IMR-90 (cell line): ENCODE results near the gene SBF2. TPM values are rescaled to one million over a fixed set of nuclear protein-coding genes. Genes with fewer than 3 reads are reported as not detected.

Experiments used
- ATAC-seq: fragments of 200-7000 bp; cut with Tn5 transposase; 2 replicates; pipeline ENCODE4 v1.9.1; 2020; ENCODE audit warnings: low read depth, mild to moderate bottlenecking, moderate library complexity
- BruUV-seq: library from RNA; stranded (reverse); fragments of 400-500 nt; replicated peaks from 2 replicates; lab custom pipeline; 2021; lab: Mats Ljungman, UMichigan
- CTCF ChIA-PET: fragments of 300-600 bp; formaldehyde crosslinking; extraction: SDS; loops from one replicate; lab custom pipeline; 2021; ENCODE audit warnings: antibody characterized with exemption; lab: Yijun Ruan, JAX
- POLR2A ChIA-PET: fragments of 300-600 bp; sonication (Branson Sonifier 250); formaldehyde crosslinking; loops from one replicate; lab custom pipeline; 2022; ENCODE audit warnings: antibody characterized with exemption; ENCODE audit not compliant: unreplicated experiment; lab: Charles Lee
- DNase-seq: peaks from one replicate; pipeline ENCODE4 v3.0.0; 2013
- H2AFZ ChIP-seq: replicated peaks from 2 replicates; pipeline ENCODE3; 2013; ENCODE audit warnings: low read length, mild to moderate bottlenecking; ENCODE audit not compliant: poor library complexity
- H2AK5ac ChIP-seq: 2 replicates; pipeline ENCODE4 v1.6.1; 2013; ENCODE audit warnings: low read depth, low read length, inconsistent platforms
- H2AK9ac ChIP-seq: replicated peaks from 2 replicates; pipeline ENCODE3; 2013; ENCODE audit warnings: mild to moderate bottlenecking, low read depth, low read length, moderate library complexity; ENCODE audit not compliant: poor library complexity
- H2BK120ac ChIP-seq: 2 replicates; pipeline ENCODE4 v1.6.1; 2013; ENCODE audit warnings: low read depth, low read length, inconsistent platforms
- H2BK15ac ChIP-seq: 3 replicates; pipeline ENCODE4 v1.6.1; 2013; ENCODE audit warnings: low read depth, low read length, inconsistent platforms
- H2BK20ac ChIP-seq: 2 replicates; pipeline ENCODE4 v1.6.1; 2013; ENCODE audit warnings: low read depth, mild to moderate bottlenecking, inconsistent platforms, low read length, moderate library complexity
- H2BK5ac ChIP-seq: 2 replicates; pipeline ENCODE4 v1.6.1; 2013; ENCODE audit warnings: mild to moderate bottlenecking, low read depth, low read length, inconsistent platforms; ENCODE audit not compliant: poor library complexity, severe bottlenecking
- H3K14ac ChIP-seq: replicated peaks from 2 replicates; pipeline ENCODE4 v1.6.1; 2013; ENCODE audit warnings: low read depth, low read length, inconsistent platforms
- H3K18ac ChIP-seq: 2 replicates; pipeline ENCODE4 v1.6.1; 2013; ENCODE audit warnings: low read depth, low read length, control low read depth
- H3K23ac ChIP-seq: 2 replicates; pipeline ENCODE4 v1.6.1; 2013; ENCODE audit warnings: low read depth, low read length, inconsistent platforms
- H3K27ac ChIP-seq: 2 replicates; pipeline ENCODE4 v1.5.1; 2013; ENCODE audit warnings: mild to moderate bottlenecking, control low read depth, low read length; ENCODE audit not compliant: insufficient read depth
- H3K27me3 ChIP-seq: 2 replicates; pipeline ENCODE4 v1.6.1; 2013; ENCODE audit warnings: low read length; ENCODE audit not compliant: control insufficient read depth, insufficient read depth
- H3K36me3 ChIP-seq: 2 replicates; pipeline ENCODE4 v1.6.1; 2013; ENCODE audit warnings: low read length, mixed read lengths; ENCODE audit not compliant: control insufficient read depth, insufficient read depth
- H3K4ac ChIP-seq: 2 replicates; pipeline ENCODE4 v1.6.1; 2013; ENCODE audit warnings: low read depth, low read length, inconsistent platforms
- H3K4me1 ChIP-seq: 2 replicates; pipeline ENCODE4 v1.6.1; 2013; ENCODE audit warnings: low read length, mixed read lengths; ENCODE audit not compliant: control insufficient read depth, insufficient read depth
- H3K4me2 ChIP-seq: 2 replicates; pipeline ENCODE4 v1.6.1; 2013; ENCODE audit warnings: low read depth, mild to moderate bottlenecking, control low read depth, low read length, moderate library complexity
- H3K4me3 ChIP-seq: 2 replicates; pipeline ENCODE4 v1.5.1; 2013; ENCODE audit warnings: low read depth, mild to moderate bottlenecking, control low read depth, low read length, moderate library complexity; ENCODE audit not compliant: insufficient read depth
- H3K56ac ChIP-seq: 2 replicates; pipeline ENCODE4 v1.6.1; 2013; ENCODE audit warnings: low read length, inconsistent platforms; ENCODE audit not compliant: insufficient read depth; ENCODE audit errors: extremely low read depth
- H3K79me1 ChIP-seq, 2 experiments: 2 replicates each; pipeline ENCODE4 v1.6.1; 2013; ENCODE audit warnings: low read length in 2 of 2, inconsistent platforms in 1 of 2, low read depth in 1 of 2
- H3K9ac ChIP-seq: 2 replicates; pipeline ENCODE4 v1.6.1; 2013; ENCODE audit warnings: low read depth, low read length, control low read depth
- H3K9me1 ChIP-seq: 2 replicates; pipeline ENCODE4 v1.6.1; 2013; ENCODE audit warnings: low read length, inconsistent platforms; ENCODE audit not compliant: insufficient read depth
- H3K9me3 ChIP-seq: 2 replicates; pipeline ENCODE4 v1.6.1; 2013; ENCODE audit warnings: low read length; ENCODE audit not compliant: control insufficient read depth, insufficient read depth
- H4K20me1 ChIP-seq: 2 replicates; pipeline ENCODE4 v1.6.1; 2013; ENCODE audit warnings: low read length, inconsistent platforms; ENCODE audit not compliant: insufficient read depth
- H4K5ac ChIP-seq: 2 replicates; pipeline ENCODE4 v1.6.1; 2013; ENCODE audit warnings: mild to moderate bottlenecking, low read depth, low read length, control low read depth
- H4K8ac ChIP-seq, 2 experiments: 2 replicates each; pipeline ENCODE4 v1.6.1; 2013; ENCODE audit warnings: low read depth in 2 of 2, low read length in 2 of 2, control low read depth in 1 of 2, inconsistent platforms in 1 of 2
- H4K91ac ChIP-seq: 2 replicates; pipeline ENCODE4 v1.6.1; 2013; ENCODE audit warnings: low read depth, low read length, inconsistent platforms; ENCODE audit not compliant: insufficient read depth
- NFE2L2 ChIP-seq: fragments of 150-350 bp; IDR thresholded peaks from 2 replicates; pipeline ENCODE4 v1.6.1; 2016; ENCODE audit warnings: low read depth, mild to moderate bottlenecking, low read length
- WGBS, 2 experiments: methylation state at CpG; one replicate each; pipeline versions ENCODE4 v1.1.5 to v1.1.7; 2013; ENCODE audit warnings: missing lambda C conversion rate in 2 of 2; ENCODE audit not compliant: insufficient read length in 1 of 2; ENCODE audit errors: extremely low coverage in 2 of 2; 5-methylcytosine and 5-hydroxymethylcytosine counted together
- dilution Hi-C: fragments of 300-500 bp; cut with HindIII; formaldehyde crosslinking; loops from one replicate; pipeline ENCODE4 v1.14.3; 2018; ENCODE audit warnings: low sequenced_read_pairs; ENCODE audit not compliant: unreplicated experiment
- in situ Hi-C: fragments of 300-500 bp; cut with MboI; formaldehyde crosslinking; loops from 3 replicates; pipeline ENCODE4 v1.14.3; 2019; ENCODE audit warnings: low sequenced_read_pairs, inconsistent platforms, mixed read lengths
- intact Hi-C: fragments of 100-400 bp; cut with micrococcal nuclease; formaldehyde crosslinking; loops from 2 replicates; pipeline ENCODE4 v1.10.0; 2022
- polyA plus RNA-seq, 3 experiments: library from polyadenylated mRNA; depleted of rRNA; stranded (reverse); fragments of >200 nt; gene quantifications; 2 replicates each; pipeline ENCODE4 v1.2.3, GENCODE V29; 2012; ENCODE audit warnings: low replicate concordance in 1 of 3
- total RNA-seq: library from RNA; depleted of rRNA; stranded (reverse); fragments of >200 nt; gene quantifications from 2 replicates; pipeline ENCODE4 v1.2.3, GENCODE V29; 2012

Gene SBF2
- total and polyA plus RNA-seq, 2 of the 4 experiments (the other 2 are of a cell fraction): 23.8 to 51.8 TPM

DNA sequence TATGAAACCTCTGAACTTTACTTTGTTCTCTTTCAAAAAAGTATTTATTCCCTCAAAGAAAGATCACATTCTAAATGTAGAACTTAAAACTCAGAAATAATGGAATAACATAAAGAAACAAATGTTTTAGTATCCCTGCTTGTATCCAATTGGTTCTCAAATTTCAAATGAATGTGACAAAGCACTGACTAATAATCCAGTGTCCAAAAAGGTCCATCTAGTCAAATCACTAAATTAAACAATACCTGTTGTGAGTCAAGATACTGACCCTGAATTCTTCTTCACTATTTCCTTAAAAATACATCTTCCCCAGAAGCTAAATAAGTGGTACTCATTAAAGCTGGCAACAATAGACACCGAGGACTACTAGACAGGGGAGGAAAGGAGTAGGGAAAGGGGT lies 313.1 kb downstream of the SBF2 start:
- peak overlapping the region; percentile 69; the same call in 1 of the 2 replicates for H4K91ac ChIP-seq
- ChIA-PET CTCF (no interaction called here), POLR2A (no interaction called here)
- H3K9me3 ChIP-seq: peaks cover 3% of the 10 kb centered on the region; the same call in 1 of the 2 replicates
- ATAC-seq: no peak
- DNase-seq: no peak
- TF ChIP-seq NFE2L2: no peak
- H3K4ac ChIP-seq: peak overlapping the region; percentile 69; the same call in 1 of the 2 replicates
- no peak overlapping the region for H3K9ac ChIP-seq
- no peak overlapping the region for H2AK9ac ChIP-seq
- H4K8ac ChIP-seq: peak overlapping the region in 1 of 2 experiments; percentile 67; a peak in 2 of 4 replicates
- H4K5ac ChIP-seq: peak overlapping the region; percentile 54; the same call in 1 of the 2 replicates
- no peak overlapping the region for H3K4me2 ChIP-seq
- intact Hi-C loops: no loop called here
- H2AFZ ChIP-seq: no peak overlapping the region
- peak overlapping the region; percentile 60; the same call in 1 of the 2 replicates for H3K18ac ChIP-seq
- H3K14ac ChIP-seq: peak overlapping the region; percentile 79
- WGBS, 2 experiments: no CpG with 5 or more reads among the region's 1 CpG
- H3K9me1 ChIP-seq: peaks cover 3% of the 10 kb centered on the region; the same call in 1 of the 2 replicates
- H3K79me1 ChIP-seq: peaks cover 3 to 36% of the 10 kb centered on the region in 2 experiments; a peak in 3 of 4 replicates
- H2BK15ac ChIP-seq: peak overlapping the region; percentile 84; the same call in 1 of the 3 replicates
- H2BK120ac ChIP-seq: peak overlapping the region; percentile 75
- no peaks in the 10 kb centered on the region for H3K27me3 ChIP-seq
- no peaks in the 10 kb centered on the region; the same call in 1 of the 2 replicates for H4K20me1 ChIP-seq
- dilution Hi-C loops: no loop called here
- peaks cover 4% of the 10 kb centered on the region for H3K36me3 ChIP-seq
- no peak overlapping the region for H3K56ac ChIP-seq
- peak overlapping the region; percentile 64; the same call in 1 of the 2 replicates for H2BK20ac ChIP-seq
- no peak overlapping the region for H3K4me3 ChIP-seq
- H2BK5ac ChIP-seq: peak overlapping the region; percentile 80
- in situ Hi-C loops: loop anchor here (25.0 kb wide), 1 partner anchor 756 kb away; no protein-coding TSS in a partner anchor
- H3K27ac ChIP-seq: no peak overlapping the region
- H2AK5ac ChIP-seq: peak overlapping the region; percentile 96; the same call in 1 of the 2 replicates
- no TSS peak for BruUV-seq
- peaks cover 18% of the 10 kb centered on the region for H3K4me1 ChIP-seq
- peak overlapping the region; percentile 93; the same call in 1 of the 2 replicates for H3K23ac ChIP-seq
